GM21825 (cell line): ENCODE measurements around the gene SPHKAP.
"Not testable (repeated sequence)": the region's sequence is repeated elsewhere in the genome, so short reads cannot be mapped to it uniquely, and the experiment has no call there.

Experiments
- ATAC-seq: cut with Tn5 transposase; IDR thresholded peaks from one replicate; pipeline ENCODE4 v1.9.1; 2021; ENCODE audit warnings: mild to moderate bottlenecking, moderate library complexity; ENCODE audit not compliant: unreplicated experiment

Gene SPHKAP

GRCh38 chr2:228181098-228182019 lies at the start of gene SPHKAP:
SPHKAP (minus strand) TSS chr2:228181687; CDS start chr2:228181598, 89 bp downstream.
- no peak for ATAC-seq

GRCh38 chr2:228227466-228227865 lies 46.0 kb upstream of the SPHKAP start:
- ATAC-seq = no peak

DNA sequence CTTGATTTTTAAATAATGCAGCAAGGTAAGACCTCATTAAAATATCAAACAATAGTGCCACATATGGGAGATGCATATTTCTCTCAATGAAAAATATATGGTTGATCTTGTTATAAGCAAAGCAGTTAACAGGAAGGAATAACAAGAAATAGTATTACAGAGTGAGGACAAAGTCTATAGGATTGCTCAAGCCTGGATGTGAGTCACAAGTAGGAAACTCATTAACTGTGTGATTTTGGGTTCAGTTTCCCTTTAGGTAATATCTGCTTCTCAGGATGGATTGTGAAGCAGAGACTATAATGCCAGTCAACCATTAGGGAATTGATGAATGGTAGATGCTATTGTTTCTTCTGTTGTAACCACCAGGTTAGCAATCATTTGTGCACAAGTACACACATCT lies 42.9 kb upstream of the SPHKAP start:
- ATAC-seq = no peak

- ATAC-seq = not testable (repeated sequence)
Observed at GRCh38 chr2:228218593-228218992, 37.1 kb upstream of the SPHKAP start.

DNA sequence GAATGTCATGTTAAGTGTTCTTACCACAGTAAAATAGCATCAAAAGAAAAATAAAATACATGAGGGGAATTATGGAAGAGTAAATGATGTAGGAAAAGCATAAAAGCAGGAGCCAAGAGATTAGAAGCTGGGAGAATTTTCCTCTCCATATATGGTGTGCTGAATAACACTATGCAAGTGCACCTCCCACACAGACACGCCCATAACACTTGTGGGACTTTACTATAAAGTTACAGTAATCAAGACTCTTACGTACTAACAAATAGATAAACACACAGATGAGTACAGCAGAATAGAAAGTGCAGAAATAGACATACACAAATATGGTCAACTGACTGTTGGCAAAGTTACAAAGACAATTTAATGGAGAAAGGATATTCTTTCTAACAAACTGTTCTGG lies 16.0 kb upstream of the SPHKAP start:
- no peak for ATAC-seq

- no peak for ATAC-seq
Observed at GRCh38 chr2:228180181-228181097, 1.0 kb downstream of the SPHKAP start.

DNA sequence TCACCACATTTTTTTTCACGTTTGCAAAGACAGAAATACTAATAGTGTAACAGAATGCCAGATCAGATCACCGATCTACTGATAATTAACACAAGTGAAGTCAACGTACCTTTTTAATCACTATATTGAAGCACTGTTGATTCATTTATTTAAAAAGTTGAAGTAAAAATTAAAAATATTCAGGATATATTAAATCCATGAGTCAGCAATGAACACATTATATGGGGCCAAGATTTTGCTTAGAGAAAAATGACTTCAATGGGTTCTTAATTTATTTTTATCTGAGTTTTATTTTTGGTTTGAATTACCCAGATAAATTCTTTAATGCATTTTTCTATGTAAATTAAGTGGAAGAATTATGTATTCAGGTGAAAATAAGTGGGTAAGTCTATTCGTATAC lies 14.2 kb downstream of the SPHKAP start:
- no peak for ATAC-seq

DNA sequence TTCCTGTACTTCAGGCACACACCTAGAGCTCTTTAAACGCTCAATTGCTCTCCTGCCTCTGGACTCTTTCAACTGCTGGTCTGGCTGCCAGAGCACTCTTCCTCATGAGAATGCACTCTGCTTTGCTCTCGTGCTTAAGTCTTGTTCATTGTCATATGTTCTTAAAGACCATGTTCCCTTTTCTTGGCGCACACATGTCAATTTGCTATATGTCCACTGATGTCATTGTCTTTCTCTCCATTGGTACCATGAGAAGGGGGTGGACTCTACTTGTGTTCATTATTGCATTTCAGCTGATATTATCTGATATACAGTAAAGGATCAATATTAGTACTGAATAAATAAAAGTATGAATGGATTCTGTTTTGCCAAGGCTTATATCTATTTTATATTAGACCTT lies 16.8 kb downstream of the SPHKAP start:
- ATAC-seq = no peak

DNA sequence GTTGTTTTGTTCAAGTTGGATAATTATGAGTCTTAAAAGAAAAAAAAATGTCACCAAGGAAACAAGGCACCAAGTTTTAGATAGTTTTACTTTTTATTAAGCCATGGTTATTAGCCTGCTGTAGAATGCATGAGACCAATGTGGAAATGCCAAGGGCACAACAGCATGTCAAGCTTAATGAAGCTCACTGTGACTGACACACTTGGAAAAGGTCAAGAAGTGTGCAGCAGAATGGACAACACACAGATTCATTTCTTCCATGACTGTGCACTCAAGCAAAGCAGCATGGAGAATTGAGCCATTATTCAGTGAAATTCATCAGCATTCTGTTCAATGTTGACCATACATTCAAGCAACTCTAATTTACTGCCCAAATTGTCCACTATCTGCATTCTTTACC lies 23.6 kb downstream of the SPHKAP start:
- ATAC-seq = no peak

DNA sequence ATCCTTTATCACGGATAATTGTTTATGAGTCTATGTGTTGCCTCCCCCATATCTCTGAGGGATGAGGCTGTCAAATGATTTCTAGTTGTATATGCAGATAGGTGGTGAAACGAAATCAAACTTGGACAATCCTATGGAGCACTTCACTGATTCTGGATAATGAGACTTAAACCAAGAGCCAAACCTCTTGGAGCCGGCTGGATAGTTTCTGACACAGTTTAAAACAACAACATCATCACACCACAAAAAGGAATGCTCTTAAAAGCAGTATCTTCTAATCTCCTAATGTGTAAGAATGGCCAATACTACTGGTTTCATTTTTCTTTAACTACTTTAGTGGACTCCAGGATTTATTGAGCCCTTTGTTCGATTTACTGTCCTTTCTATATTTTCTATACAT lies 36.5 kb downstream of the SPHKAP start:
- ATAC-seq = no peak

DNA sequence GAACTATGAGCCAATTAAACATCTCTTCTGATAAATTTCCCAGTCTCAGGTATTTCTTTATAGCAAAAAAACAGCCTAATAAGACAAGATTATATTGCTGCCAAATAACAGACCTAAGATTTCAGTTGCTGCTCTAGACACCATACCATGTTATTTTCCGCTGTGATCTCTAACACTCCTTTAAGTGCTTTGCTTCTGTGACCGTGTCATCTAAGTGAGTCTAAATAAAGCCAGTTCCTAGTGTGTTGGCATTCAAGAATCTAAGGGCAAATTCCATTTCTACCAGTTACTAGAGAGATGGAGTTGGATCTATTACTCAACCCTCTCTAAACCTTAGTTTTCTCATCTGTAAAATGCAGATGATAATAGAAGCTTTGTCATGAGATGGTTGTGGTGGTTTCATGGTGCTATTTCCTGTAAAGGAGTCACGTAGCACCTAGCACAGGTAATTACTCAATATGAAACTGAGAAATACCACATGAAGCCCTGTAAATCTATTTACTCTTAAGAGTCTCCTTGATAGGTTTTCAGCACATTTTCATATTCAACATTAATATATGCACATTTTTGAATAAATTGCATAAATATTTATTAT lies 40.5 kb downstream of the SPHKAP start:
- peak; percentile 95 for ATAC-seq

GRCh38 chr2:228136027-228136426 lies 45.5 kb downstream of the SPHKAP start:
- no peak for ATAC-seq

- ATAC-seq = no peak
Observed at GRCh38 chr2:228135300-228135699, 46.2 kb downstream of the SPHKAP start.

DNA sequence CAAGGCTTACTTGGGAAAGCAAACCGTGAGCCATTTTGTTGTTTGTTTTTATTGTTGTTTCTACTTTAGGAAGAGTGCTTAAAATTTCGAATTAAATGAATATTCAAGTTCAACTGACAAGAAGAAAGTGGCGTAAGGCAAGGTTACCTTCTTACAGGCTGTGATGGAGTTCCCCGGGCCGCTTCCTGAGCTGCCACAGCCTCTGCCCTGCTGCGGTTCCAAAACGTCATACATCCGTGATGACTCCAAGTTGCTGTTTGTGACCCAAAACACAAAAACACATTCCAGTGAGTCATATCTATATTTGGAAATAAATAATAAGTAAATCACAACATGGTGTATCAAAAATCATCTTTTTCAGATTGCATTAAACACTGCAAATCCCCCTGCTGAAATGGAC lies 49.7 kb downstream of the SPHKAP start:
- ATAC-seq = no peak

- no peak for ATAC-seq
Observed at GRCh38 chr2:228126401-228126800, 55.1 kb downstream of the SPHKAP start.

GRCh38 chr2:228118940-228119339 lies 62.5 kb downstream of the SPHKAP start:
- ATAC-seq = no peak

- no peak for ATAC-seq
Observed at GRCh38 chr2:228107846-228108245, 73.6 kb downstream of the SPHKAP start.

DNA sequence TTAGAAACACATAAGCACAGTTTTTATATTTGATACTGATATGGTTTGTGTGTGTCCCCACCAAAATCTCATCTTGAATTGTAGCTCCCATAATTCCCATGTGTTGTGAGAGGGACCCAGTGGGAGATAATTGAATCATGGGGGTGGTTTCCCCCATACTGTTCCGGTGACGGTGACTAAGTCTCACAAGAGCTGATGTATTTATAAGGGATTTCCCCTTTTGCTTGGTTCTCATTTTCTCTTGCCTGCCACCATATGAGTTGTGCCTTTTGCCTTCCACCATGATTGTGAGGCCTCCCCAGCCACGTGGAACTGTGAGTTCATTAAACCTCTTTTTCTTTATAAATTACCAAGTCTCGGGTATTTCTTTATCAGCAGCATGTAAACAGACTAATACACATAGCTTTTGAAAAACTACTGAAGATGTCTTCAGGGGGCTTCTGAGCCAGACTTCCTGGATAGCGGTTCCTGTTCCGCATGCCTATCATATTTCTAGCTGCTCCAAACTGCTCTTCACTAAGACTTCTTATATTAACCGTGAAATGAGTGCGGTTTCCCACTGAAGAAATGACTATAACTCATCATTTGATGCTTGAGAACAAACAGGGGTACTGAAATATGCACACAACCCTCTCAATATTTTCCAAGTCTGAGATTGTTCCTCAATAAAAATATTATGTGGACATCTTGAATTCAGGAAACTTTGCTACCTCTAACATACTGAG lies 75.8 kb downstream of the SPHKAP start:
- no peak for ATAC-seq

DNA sequence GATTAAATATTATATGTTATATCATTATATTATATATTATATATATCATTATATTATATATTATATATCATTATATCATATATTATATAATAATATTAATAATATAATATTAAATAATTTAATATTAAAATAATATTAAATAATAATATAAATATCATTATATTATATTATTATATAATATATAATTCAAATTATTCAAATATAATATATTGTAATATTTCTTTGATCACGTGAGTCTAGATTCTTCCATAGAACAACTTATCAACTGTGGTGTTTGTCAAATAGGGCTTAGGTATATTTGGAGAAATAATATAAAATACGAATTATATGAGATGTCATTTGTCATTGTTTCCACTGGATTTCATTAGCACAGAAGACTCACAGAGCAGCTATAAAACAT lies 77.3 kb downstream of the SPHKAP start:
- ATAC-seq = no peak

DNA sequence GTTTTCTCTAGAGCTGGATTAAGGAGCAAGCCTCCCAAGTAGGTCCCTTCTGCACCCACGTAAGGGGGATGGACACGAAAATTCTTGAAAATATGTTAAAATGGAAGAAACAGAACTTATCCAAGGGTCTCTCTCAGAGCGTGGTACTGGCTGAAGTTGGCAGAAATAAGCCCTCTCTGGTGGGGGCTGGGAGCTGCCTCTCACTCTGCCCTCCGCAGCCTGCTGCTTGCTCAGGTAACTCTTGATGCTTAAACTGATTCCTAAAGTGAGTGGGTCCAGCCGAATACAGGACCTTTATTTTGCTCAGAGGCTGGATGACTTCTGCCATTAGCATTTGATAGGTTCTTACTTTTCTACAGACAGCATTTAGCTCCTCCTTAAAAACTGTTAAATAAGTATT lies 78.1 kb downstream of the SPHKAP start:
- ATAC-seq = no peak

- ATAC-seq = no peak
Observed at GRCh38 chr2:228102949-228103348, 78.5 kb downstream of the SPHKAP start.
